Liver (tissue), 9 donors: ENCODE measurements around the gene FAM78B. TPM values are rescaled to one million over a fixed set of nuclear protein-coding genes. Genes with fewer than 3 reads are reported as not detected.

Experiments
- DNase-seq: peaks from one replicate; pipeline ENCODE4 v3.0.0-alpha.2; 2017; ENCODE audit warnings: low spot score
- H3K27ac ChIP-seq, 2 donors: one replicate each; pipeline ENCODE4 v1.7.0; 2013; ENCODE audit warnings: inconsistent platforms in 2 of 2, low read length in 2 of 2, control low read depth in 1 of 2, low read depth in 1 of 2, mild to moderate bottlenecking in 1 of 2
- H3K27me3 ChIP-seq, 4 donors: one replicate each; pipeline versions ENCODE4 v1.6.1 to v1.7.0; 2013; ENCODE audit warnings: low read length in 3 of 4, inconsistent platforms in 1 of 4, mild to moderate bottlenecking in 1 of 4, moderate library complexity in 1 of 4; ENCODE audit not compliant: control insufficient read depth in 4 of 4, insufficient read depth in 4 of 4
- H3K36me3 ChIP-seq, 4 donors: one replicate each; pipeline versions ENCODE4 v1.6.1 to v1.7.0; 2013; ENCODE audit warnings: low read length in 3 of 4, mild to moderate bottlenecking in 3 of 4, low read depth in 1 of 4, moderate library complexity in 1 of 4; ENCODE audit not compliant: control insufficient read depth in 4 of 4, insufficient read depth in 3 of 4
- H3K4me1 ChIP-seq, 4 donors: one replicate each; pipeline versions ENCODE4 v1.6.1 to v1.7.0; 2013; ENCODE audit warnings: low read length in 3 of 4, mild to moderate bottlenecking in 3 of 4, moderate library complexity in 1 of 4; ENCODE audit not compliant: control insufficient read depth in 4 of 4, insufficient read depth in 4 of 4
- H3K4me3 ChIP-seq, 3 donors: one replicate each; pipeline versions ENCODE4 v1.6.1 to v1.7.0; 2013; ENCODE audit warnings: low read length in 3 of 3, control low read depth in 1 of 3, low read depth in 1 of 3, mild to moderate bottlenecking in 1 of 3
- H3K9ac ChIP-seq, 2 donors: one replicate each; pipeline ENCODE4 v1.7.0; 2013; ENCODE audit warnings: low read length in 2 of 2, mild to moderate bottlenecking in 2 of 2, moderate library complexity in 2 of 2, control low read depth in 1 of 2, low read depth in 1 of 2
- H3K9me3 ChIP-seq, 4 donors: one replicate each; pipeline versions ENCODE4 v1.6.1 to v1.7.0; 2013; ENCODE audit warnings: low read length in 3 of 4; ENCODE audit not compliant: control insufficient read depth in 4 of 4
- EGR1 ChIP-seq, 2 donors: IDR thresholded peaks; 2 replicates each; pipeline ENCODE4 v1.6.1; 2016 to 2018; ENCODE audit warnings: antibody characterized with exemption in 2 of 2, low read depth in 2 of 2
- FOXA1 ChIP-seq: IDR thresholded peaks from 2 replicates; pipeline ENCODE4 v1.6.1; 2016; ENCODE audit warnings: antibody characterized with exemption
- FOXA2 ChIP-seq: IDR thresholded peaks from 2 replicates; pipeline ENCODE4 v1.6.1; 2016; ENCODE audit warnings: antibody characterized with exemption
- GABPA ChIP-seq, 2 donors: IDR thresholded peaks in 1 of 2; conservative IDR thresholded peaks in 1 of 2; 2 replicates each; pipeline ENCODE4 v1.6.1; 2016; ENCODE audit warnings: antibody characterized with exemption in 2 of 2, mild to moderate bottlenecking in 1 of 2, moderate library complexity in 1 of 2
- HNF4A ChIP-seq, 2 donors: conservative IDR thresholded peaks; 2 replicates each; pipeline ENCODE4 v1.6.1; 2016; ENCODE audit warnings: antibody characterized with exemption in 2 of 2, mild to moderate bottlenecking in 2 of 2
- HNF4G ChIP-seq: IDR thresholded peaks from 2 replicates; pipeline ENCODE4 v1.6.1; 2016; ENCODE audit warnings: antibody characterized with exemption
- JUND ChIP-seq, 2 donors: IDR thresholded peaks; 2 replicates each; pipeline ENCODE4 v1.6.1; 2016; ENCODE audit warnings: antibody characterized with exemption in 2 of 2
- NR2F2 ChIP-seq: IDR thresholded peaks from 2 replicates; pipeline ENCODE4 v1.6.1; 2016; ENCODE audit warnings: antibody characterized with exemption
- RAD21 ChIP-seq, 2 donors: IDR thresholded peaks; 2 replicates each; pipeline ENCODE4 v1.6.1; 2016; ENCODE audit warnings: antibody characterized with exemption in 2 of 2, mild to moderate bottlenecking in 2 of 2
- RXRA ChIP-seq, 2 donors: IDR thresholded peaks; 2 replicates each; pipeline ENCODE4 v1.6.1; 2017 to 2018; ENCODE audit warnings: antibody characterized with exemption in 2 of 2, mild to moderate bottlenecking in 1 of 2
- SP1 ChIP-seq: IDR thresholded peaks from 2 replicates; pipeline ENCODE4 v1.6.1; 2018; ENCODE audit warnings: antibody characterized with exemption, mild to moderate bottlenecking
- TAF1 ChIP-seq: conservative IDR thresholded peaks from 2 replicates; pipeline ENCODE4 v1.6.1; 2016; ENCODE audit warnings: antibody characterized with exemption, mild to moderate bottlenecking
- YY1 ChIP-seq: IDR thresholded peaks from 2 replicates; pipeline ENCODE4 v1.6.1; 2016; ENCODE audit warnings: antibody characterized with exemption, mild to moderate bottlenecking
- WGBS: extraction: QIAGEN DNeasy Blood & Tissue Kit; methylation state at CpG from one replicate; pipeline ENCODE4 v1.1.7; 2013; 5-methylcytosine and 5-hydroxymethylcytosine counted together
- polyA plus RNA-seq, 2 donors: library from polyadenylated mRNA; stranded (reverse) in 1 of 2; unstranded in 1 of 2; fragments of 200-250 nt in 1 of 2; fragments of >200 nt in 1 of 2; fragmentation: Nextera tagmentation in 1 of 2; extraction: Ambion mirVana in 1 of 2; gene quantifications; one replicate each; pipeline versions ENCODE4 v1.2.1 to v1.2.3, GENCODE V29; 2013 to 2015
- total RNA-seq, 2 donors: library from RNA; depleted of rRNA; stranded (reverse); fragments of >200 nt; gene quantifications; one replicate each; pipeline ENCODE4 v1.2.3, GENCODE V29; 2014
- TF ChIP-seq, protein P1 (sequence below): IDR thresholded peaks from 2 replicates; pipeline ENCODE4 v1.6.1; 2016; ENCODE audit warnings: antibody characterized with exemption
- TF ChIP-seq, protein P2 (sequence below): fragments of 150-350 bp; IDR thresholded peaks from 2 replicates; pipeline ENCODE4 v1.5.1; 2017; ENCODE audit warnings: improper control_type of control experiment, low read depth, low read length; ENCODE audit not compliant: missing input control
- TF ChIP-seq, protein P3 (sequence below): IDR thresholded peaks from 2 replicates; pipeline ENCODE4 v1.6.1; 2016; ENCODE audit warnings: antibody characterized with exemption, mild to moderate bottlenecking
- TF ChIP-seq, protein P4 (sequence below): IDR thresholded peaks from 2 replicates; pipeline ENCODE4 v1.6.1; 2016; ENCODE audit warnings: antibody characterized with exemption
- donor health status: healthy.
- donor health status: healthy.
- donor health status: healthy.
- donor health status: healthy.
- donor health status: healthy.

The FAM78B gene
- total and polyA plus RNA-seq, 4 donors: 0.14 to 0.92 (median 0.49) TPM

DNA sequence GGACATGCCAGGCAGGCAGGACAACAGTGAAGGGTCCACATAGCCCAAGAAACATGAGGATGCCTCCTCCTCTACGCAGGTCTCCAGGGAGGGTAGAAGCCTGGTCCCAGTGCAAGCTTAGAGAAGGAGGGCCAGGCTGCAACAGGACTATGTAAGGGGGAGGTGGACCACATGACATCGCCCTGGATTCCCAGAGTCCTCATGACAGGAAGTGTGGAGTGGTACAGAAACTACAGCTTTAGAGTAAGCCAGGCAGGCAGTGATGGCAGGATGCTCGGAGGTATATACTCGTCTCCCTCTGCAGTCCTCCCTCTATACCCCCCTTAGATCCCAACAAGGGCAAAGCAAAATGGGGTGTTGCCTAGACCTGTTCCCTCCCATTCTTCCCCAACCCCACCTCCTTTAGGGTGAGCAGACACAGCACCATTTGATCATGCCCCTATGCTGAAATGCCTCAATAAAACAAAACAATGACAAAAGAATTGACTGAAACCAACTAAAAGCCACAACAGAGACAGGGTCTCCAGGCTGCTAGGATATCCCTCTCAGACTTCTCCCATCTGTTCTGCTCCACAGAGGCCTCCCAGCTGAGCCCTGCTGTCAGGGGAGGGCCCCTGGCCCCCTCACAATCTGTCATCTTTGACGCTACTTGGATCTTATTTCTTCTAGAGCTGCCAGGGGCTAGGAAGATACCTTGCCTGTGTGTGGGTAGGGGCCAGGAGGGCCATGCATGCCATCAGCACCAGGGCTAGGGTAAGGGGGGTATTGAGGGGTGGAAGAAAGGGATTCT is 13.1 kb downstream of the FAM78B start:
- no peak for DNase-seq
- no peaks in the 10 kb centered on the region for H3K4me1 ChIP-seq
- H3K9me3 ChIP-seq: no peaks in the 10 kb centered on the region
- no peaks in the 10 kb centered on the region for H3K27me3 ChIP-seq
- H3K36me3 ChIP-seq: no peaks in the 10 kb centered on the region
- 91% methylated on average over 5 of the region's 5 CpGs for WGBS
- no peak overlapping the region for H3K4me3 ChIP-seq
- H3K27ac ChIP-seq: no peak overlapping the region
- TF ChIP-seq, protein P1, sequence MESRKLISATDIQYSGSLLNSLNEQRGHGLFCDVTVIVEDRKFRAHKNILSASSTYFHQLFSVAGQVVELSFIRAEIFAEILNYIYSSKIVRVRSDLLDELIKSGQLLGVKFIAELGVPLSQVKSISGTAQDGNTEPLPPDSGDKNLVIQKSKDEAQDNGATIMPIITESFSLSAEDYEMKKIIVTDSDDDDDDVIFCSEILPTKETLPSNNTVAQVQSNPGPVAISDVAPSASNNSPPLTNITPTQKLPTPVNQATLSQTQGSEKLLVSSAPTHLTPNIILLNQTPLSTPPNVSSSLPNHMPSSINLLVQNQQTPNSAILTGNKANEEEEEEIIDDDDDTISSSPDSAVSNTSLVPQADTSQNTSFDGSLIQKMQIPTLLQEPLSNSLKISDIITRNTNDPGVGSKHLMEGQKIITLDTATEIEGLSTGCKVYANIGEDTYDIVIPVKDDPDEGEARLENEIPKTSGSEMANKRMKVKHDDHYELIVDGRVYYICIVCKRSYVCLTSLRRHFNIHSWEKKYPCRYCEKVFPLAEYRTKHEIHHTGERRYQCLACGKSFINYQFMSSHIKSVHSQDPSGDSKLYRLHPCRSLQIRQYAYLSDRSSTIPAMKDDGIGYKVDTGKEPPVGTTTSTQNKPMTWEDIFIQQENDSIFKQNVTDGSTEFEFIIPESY: no peak
- TF ChIP-seq NR2F2: no peak
- no peak for TF ChIP-seq FOXA2
- TF ChIP-seq HNF4A (conservative IDR thresholded peaks at IDR 0.05): no peak
- TF ChIP-seq, protein P2, sequence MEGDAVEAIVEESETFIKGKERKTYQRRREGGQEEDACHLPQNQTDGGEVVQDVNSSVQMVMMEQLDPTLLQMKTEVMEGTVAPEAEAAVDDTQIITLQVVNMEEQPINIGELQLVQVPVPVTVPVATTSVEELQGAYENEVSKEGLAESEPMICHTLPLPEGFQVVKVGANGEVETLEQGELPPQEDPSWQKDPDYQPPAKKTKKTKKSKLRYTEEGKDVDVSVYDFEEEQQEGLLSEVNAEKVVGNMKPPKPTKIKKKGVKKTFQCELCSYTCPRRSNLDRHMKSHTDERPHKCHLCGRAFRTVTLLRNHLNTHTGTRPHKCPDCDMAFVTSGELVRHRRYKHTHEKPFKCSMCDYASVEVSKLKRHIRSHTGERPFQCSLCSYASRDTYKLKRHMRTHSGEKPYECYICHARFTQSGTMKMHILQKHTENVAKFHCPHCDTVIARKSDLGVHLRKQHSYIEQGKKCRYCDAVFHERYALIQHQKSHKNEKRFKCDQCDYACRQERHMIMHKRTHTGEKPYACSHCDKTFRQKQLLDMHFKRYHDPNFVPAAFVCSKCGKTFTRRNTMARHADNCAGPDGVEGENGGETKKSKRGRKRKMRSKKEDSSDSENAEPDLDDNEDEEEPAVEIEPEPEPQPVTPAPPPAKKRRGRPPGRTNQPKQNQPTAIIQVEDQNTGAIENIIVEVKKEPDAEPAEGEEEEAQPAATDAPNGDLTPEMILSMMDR: no peak
- no peak for TF ChIP-seq GABPA (IDR thresholded peaks at IDR 0.05 in 1 of 2, conservative IDR thresholded peaks at IDR 0.05 in 1 of 2)
- TF ChIP-seq, protein P3, sequence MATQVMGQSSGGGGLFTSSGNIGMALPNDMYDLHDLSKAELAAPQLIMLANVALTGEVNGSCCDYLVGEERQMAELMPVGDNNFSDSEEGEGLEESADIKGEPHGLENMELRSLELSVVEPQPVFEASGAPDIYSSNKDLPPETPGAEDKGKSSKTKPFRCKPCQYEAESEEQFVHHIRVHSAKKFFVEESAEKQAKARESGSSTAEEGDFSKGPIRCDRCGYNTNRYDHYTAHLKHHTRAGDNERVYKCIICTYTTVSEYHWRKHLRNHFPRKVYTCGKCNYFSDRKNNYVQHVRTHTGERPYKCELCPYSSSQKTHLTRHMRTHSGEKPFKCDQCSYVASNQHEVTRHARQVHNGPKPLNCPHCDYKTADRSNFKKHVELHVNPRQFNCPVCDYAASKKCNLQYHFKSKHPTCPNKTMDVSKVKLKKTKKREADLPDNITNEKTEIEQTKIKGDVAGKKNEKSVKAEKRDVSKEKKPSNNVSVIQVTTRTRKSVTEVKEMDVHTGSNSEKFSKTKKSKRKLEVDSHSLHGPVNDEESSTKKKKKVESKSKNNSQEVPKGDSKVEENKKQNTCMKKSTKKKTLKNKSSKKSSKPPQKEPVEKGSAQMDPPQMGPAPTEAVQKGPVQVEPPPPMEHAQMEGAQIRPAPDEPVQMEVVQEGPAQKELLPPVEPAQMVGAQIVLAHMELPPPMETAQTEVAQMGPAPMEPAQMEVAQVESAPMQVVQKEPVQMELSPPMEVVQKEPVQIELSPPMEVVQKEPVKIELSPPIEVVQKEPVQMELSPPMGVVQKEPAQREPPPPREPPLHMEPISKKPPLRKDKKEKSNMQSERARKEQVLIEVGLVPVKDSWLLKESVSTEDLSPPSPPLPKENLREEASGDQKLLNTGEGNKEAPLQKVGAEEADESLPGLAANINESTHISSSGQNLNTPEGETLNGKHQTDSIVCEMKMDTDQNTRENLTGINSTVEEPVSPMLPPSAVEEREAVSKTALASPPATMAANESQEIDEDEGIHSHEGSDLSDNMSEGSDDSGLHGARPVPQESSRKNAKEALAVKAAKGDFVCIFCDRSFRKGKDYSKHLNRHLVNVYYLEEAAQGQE: no peak
- no peak for TF ChIP-seq FOXA1
- TF ChIP-seq RXRA (IDR thresholded peaks at IDR 0.05): no peak
- no peak for TF ChIP-seq EGR1 (IDR thresholded peaks at IDR 0.05; ENCODE audit: low read depth in 2 of 2)
- no peak for TF ChIP-seq JUND (IDR thresholded peaks at IDR 0.05)
- TF ChIP-seq HNF4G: no peak
- no peak for TF ChIP-seq SP1
- no peak for TF ChIP-seq YY1
- TF ChIP-seq TAF1: no peak
- TF ChIP-seq RAD21 (IDR thresholded peaks at IDR 0.05): no peak
- H3K9ac ChIP-seq: no peak overlapping the region

DNA sequence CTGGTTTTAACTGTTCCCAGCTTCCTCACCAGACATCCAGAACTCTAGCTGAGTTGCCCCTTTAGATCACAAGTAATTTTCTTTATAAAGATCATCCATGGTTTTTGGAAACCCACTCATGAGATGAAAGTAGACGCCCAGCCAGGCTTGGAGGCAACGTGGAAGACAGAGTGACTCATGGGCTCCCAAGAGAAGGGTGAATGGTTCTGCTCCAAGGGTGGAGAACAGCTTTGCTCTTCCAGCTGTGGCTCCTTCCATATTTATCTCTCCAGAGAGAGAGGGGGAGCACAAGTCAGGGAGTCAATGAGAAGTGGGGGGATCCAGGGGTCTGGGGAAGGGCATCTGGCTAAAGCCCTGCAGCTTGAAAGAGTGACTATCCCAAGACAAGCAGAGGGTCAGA is 13.8 kb downstream of the FAM78B start:
- no peak overlapping the region for H3K4me3 ChIP-seq
- 92% methylated on average over 2 of the region's 2 CpGs for WGBS
- TF ChIP-seq RAD21 (IDR thresholded peaks at IDR 0.05) (no peak), HNF4A (conservative IDR thresholded peaks at IDR 0.05) (no peak), HNF4G (no peak), TAF1 (no peak), SP1 (no peak), YY1 (no peak), EGR1 (IDR thresholded peaks at IDR 0.05; ENCODE audit: low read depth in 2 of 2) (no peak)
- TF ChIP-seq, protein P4, sequence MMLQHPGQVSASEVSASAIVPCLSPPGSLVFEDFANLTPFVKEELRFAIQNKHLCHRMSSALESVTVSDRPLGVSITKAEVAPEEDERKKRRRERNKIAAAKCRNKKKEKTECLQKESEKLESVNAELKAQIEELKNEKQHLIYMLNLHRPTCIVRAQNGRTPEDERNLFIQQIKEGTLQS: no peak
- TF ChIP-seq, protein P3: no peak
- TF ChIP-seq, protein P1: no peak

More for the DNA sequence above, 13.8 kb downstream of the FAM78B start:
- H3K9ac ChIP-seq: no peak overlapping the region
- H3K4me1 ChIP-seq: no peaks in the 10 kb centered on the region
- DNase-seq: no peak
- H3K9me3 ChIP-seq: no peaks in the 10 kb centered on the region
- no peaks in the 10 kb centered on the region for H3K27me3 ChIP-seq
- no peaks in the 10 kb centered on the region for H3K36me3 ChIP-seq
- no peak overlapping the region for H3K27ac ChIP-seq
